GM12878 (cell line): ENCODE results near the gene BHLHE41. TPM values are rescaled to one million over a fixed set of nuclear protein-coding genes. Genes with fewer than 3 reads are reported as not detected.

ENCODE experiments used
- ATAC-seq: fragments of 200-7000 bp; cut with Tn5 transposase; 3 replicates; pipeline ENCODE4 v1.9.1; 2020; ENCODE audit warnings: mild to moderate bottlenecking, moderate library complexity
- BruUV-seq: library from RNA; stranded (reverse); fragments of 400-500 nt; replicated peaks from 2 replicates; lab custom pipeline; 2021; lab: Mats Ljungman, UMichigan
- CTCF ChIA-PET: fragments of 300-600 bp; sonication (Branson Sonifier 250); formaldehyde crosslinking; extraction: SDS; loops from one replicate; lab custom pipeline; 2021; ENCODE audit warnings: inconsistent platforms; lab: Yijun Ruan, JAX
- POLR2A ChIA-PET: fragments of 350-600 bp; formaldehyde crosslinking; extraction: SDS; loops from one replicate; lab custom pipeline; 2021; ENCODE audit warnings: inconsistent platforms; lab: Charles Lee
- RAD21 ChIA-PET: fragments of 300-600 bp; sonication (Branson Sonifier 250); formaldehyde crosslinking; loops from one replicate; lab custom pipeline; 2023; ENCODE audit warnings: antibody characterized with exemption; ENCODE audit not compliant: unreplicated experiment; lab: Charles Lee
- SMC1A ChIA-PET: fragments of 300-600 bp; sonication (Branson Sonifier 250); formaldehyde crosslinking; loops from one replicate; lab custom pipeline; 2023; ENCODE audit not compliant: unreplicated experiment, uncharacterized antibody; lab: Charles Lee
- DNase-seq: peaks from one replicate; pipeline ENCODE4 v3.0.0-alpha.2; 2011; ENCODE audit warnings: low read depth, low spot score
- FAIRE-seq: peaks from 3 replicates; lab custom pipeline; 2011; peaks lifted over from hg19 to GRCh38; lab: Jason Lieb, UNC
- H2AFZ ChIP-seq: 2 replicates; pipeline ENCODE4 v1.6.0; 2011; ENCODE audit warnings: low read depth, low read length, control low read depth; ENCODE audit not compliant: control insufficient read depth
- H3K27ac ChIP-seq: 2 replicates; pipeline ENCODE4 v1.5.1; 2011; ENCODE audit warnings: control low read depth; ENCODE audit not compliant: control insufficient read depth, insufficient read depth
- H3K27me3 ChIP-seq, 2 experiments: replicated peaks in 1 of 2; 2 replicates each; pipeline versions ENCODE4 v1.6.0 to v1.6.1; 2011; ENCODE audit warnings: low read length in 1 of 2; ENCODE audit not compliant: control insufficient read depth in 2 of 2, insufficient read depth in 2 of 2
- H3K36me3 ChIP-seq, 2 experiments: 2 replicates each; pipeline ENCODE4 v1.5.1; 2011; ENCODE audit warnings: low read length in 1 of 2; ENCODE audit not compliant: control insufficient read depth in 2 of 2, insufficient read depth in 2 of 2
- H3K4me1 ChIP-seq: 2 replicates; pipeline ENCODE4 v1.6.1; 2011; ENCODE audit warnings: mild to moderate bottlenecking, low read length, moderate library complexity, mixed read lengths; ENCODE audit not compliant: control insufficient read depth, insufficient read depth
- H3K4me2 ChIP-seq: 2 replicates; pipeline ENCODE4 v1.6.0; 2011; ENCODE audit warnings: control low read depth; ENCODE audit not compliant: control insufficient read depth, insufficient read depth
- H3K4me3 ChIP-seq: fragments of 200-600 bp; sonication (generic); 2 replicates; pipeline ENCODE4 v1.5.1; 2016
- H3K79me2 ChIP-seq: 2 replicates; pipeline ENCODE4 v1.6.0; 2011; ENCODE audit warnings: low read length; ENCODE audit not compliant: control insufficient read depth, insufficient read depth
- H3K9ac ChIP-seq: 2 replicates; pipeline ENCODE4 v1.8.0; 2011; ENCODE audit warnings: low read length, control low read depth, mixed read lengths; ENCODE audit not compliant: control insufficient read depth, insufficient read depth
- H3K9me3 ChIP-seq: replicated peaks from 3 replicates; pipeline ENCODE4 v1.5.1; 2011; ENCODE audit warnings: mild to moderate bottlenecking, low read length; ENCODE audit not compliant: control insufficient read depth, insufficient read depth
- H4K20me1 ChIP-seq: 2 replicates; pipeline ENCODE4 v1.6.0; 2011; ENCODE audit not compliant: control insufficient read depth, insufficient read depth
- DPF2 ChIP-seq: fragments of 450-650 bp; IDR thresholded peaks from 2 replicates; pipeline ENCODE4 v1.6.1; 2017; ENCODE audit warnings: mild to moderate bottlenecking
- FOXK2 ChIP-seq: fragments of 450-650 bp; IDR thresholded peaks from 2 replicates; pipeline ENCODE4 v1.6.1; 2017; ENCODE audit warnings: mild to moderate bottlenecking, moderate library complexity
- MYB ChIP-seq: fragments of 150-350 bp; IDR thresholded peaks from 2 replicates; pipeline ENCODE4 v1.6.1; 2014; ENCODE audit warnings: mild to moderate bottlenecking, low read depth, low read length, borderline replicate concordance
- POLR2AphosphoS5 ChIP-seq: IDR thresholded peaks from 2 replicates; pipeline ENCODE4 v1.6.1; 2011; ENCODE audit warnings: mild to moderate bottlenecking, low read length, inconsistent platforms
- RB1 ChIP-seq: fragments of 450-650 bp; formaldehyde crosslinking; IDR thresholded peaks from 2 replicates; pipeline ENCODE4 v1.6.1; 2017; ENCODE audit warnings: mild to moderate bottlenecking, borderline replicate concordance
- RELB ChIP-seq: fragments of 450-650 bp; IDR thresholded peaks from 2 replicates; pipeline ENCODE4 v1.6.1; 2017; ENCODE audit warnings: low read depth, mild to moderate bottlenecking, moderate library complexity
- SUPT20H ChIP-seq: IDR thresholded peaks from 2 replicates; pipeline ENCODE4 v1.6.1; 2011; ENCODE audit warnings: low read depth, mild to moderate bottlenecking, low read length, moderate library complexity, borderline replicate concordance; ENCODE audit not compliant: control insufficient read depth
- ZNF24 ChIP-seq: fragments of 450-650 bp; IDR thresholded peaks from 2 replicates; pipeline ENCODE4 v1.6.1; 2017; ENCODE audit warnings: antibody characterized with exemption, mild to moderate bottlenecking
- ZNF274 ChIP-seq: IDR thresholded peaks from one replicate; pipeline ENCODE4 v1.8.0; 2011; ENCODE audit not compliant: insufficient read length, insufficient read depth
- in situ Hi-C: fragments of 300-500 bp; cut with MboI; formaldehyde crosslinking; loops from 9 replicates; pipeline ENCODE4 v1.14.3; 2018; ENCODE audit warnings: mixed read lengths
- intact Hi-C: fragments of 100-400 bp; cut with micrococcal nuclease; formaldehyde crosslinking; loops from one replicate; pipeline ENCODE4 v1.14.2; 2022; ENCODE audit not compliant: unreplicated experiment
- polyA plus RNA-seq, 11 experiments: library from polyadenylated mRNA; depleted of rRNA in 4 of 11; unstranded in 6 of 11; stranded (reverse) in 5 of 11; fragments of >200 nt; fragmentation: Nextera tagmentation in 4 of 11; fragmentation: Illumina TruSeq in 1 of 11; extraction: Ambion mirVana in 4 of 11; extraction: Trizol in 1 of 11; gene quantifications; 1 replicate in 1 of 11; 2 replicates in 10 of 11; pipeline versions ENCODE4 v1.2.1 to v1.2.3, GENCODE V29; 2011 to 2016; ENCODE audit warnings: inconsistent platforms in 2 of 11, missing spikeins in 2 of 11, low read depth in 1 of 11
- total RNA-seq, 4 experiments: library from RNA; depleted of rRNA in 3 of 4; stranded (reverse); fragments of >200 nt in 3 of 4; fragmentation: Illumina TruSeq in 1 of 4; extraction: Trizol in 1 of 4; gene quantifications; 2 replicates each; pipeline versions ENCODE4 v1.2.1 to v1.2.3, GENCODE V29; 2013 to 2021
- TF ChIP-seq, protein P1 (sequence below): fragments of 450-650 bp; IDR thresholded peaks from 2 replicates; pipeline ENCODE4 v1.6.1; 2016; ENCODE audit warnings: mild to moderate bottlenecking, moderate library complexity, borderline replicate concordance
- TF ChIP-seq, protein P2 (sequence below): fragments of 450-650 bp; IDR thresholded peaks from 2 replicates; pipeline ENCODE4 v1.6.1; 2017; ENCODE audit warnings: mild to moderate bottlenecking, low read depth, inconsistent platforms; ENCODE audit not compliant: poor library complexity, severe bottlenecking

BHLHE41 gene
- total and polyA plus RNA-seq, 10 of the 15 experiments (the other 5 are each of a cell fraction or from before 2014, with no cell fraction given) = 0.02 to 1.5 (median 0.07) TPM; not detected in 3

- no peak overlapping the region for H3K27ac ChIP-seq
- H3K9ac ChIP-seq = no peak overlapping the region
- H3K79me2 ChIP-seq = no peaks in the 10 kb centered on the region
- ChIA-PET RAD21 (interaction anchor here (1.3 to 1.4 kb wide), 2 partner anchors 19 to 21 kb away, joined by 3 to 4 read pairs; no protein-coding TSS in a partner anchor), CTCF (interaction anchor here (3.3 to 5.6 kb wide), 2 partner anchors 12 to 16 kb away, joined by 15 to 27 read pairs; no protein-coding TSS in a partner anchor), POLR2A (no interaction called here), SMC1A (interaction anchor here (0.7 to 3.8 kb wide), 8 partner anchors 9 to 433 kb away, joined by 3 to 14 read pairs (median 4); no protein-coding TSS in a partner anchor)
- ATAC-seq (no peak), FAIRE-seq (no peak), DNase-seq (no peak)
- H3K27me3 ChIP-seq = peaks cover 2 to 7% of the 10 kb centered on the region in 2 experiments; a peak in 3 of 4 replicates
- in situ Hi-C loops (no loop called here), intact Hi-C loops (no loop called here)
- H4K20me1 ChIP-seq = no peaks in the 10 kb centered on the region
- BruUV-seq = no TSS peak
- TF ChIP-seq POLR2AphosphoS5 = no peak
- TF ChIP-seq RB1 = no peak
- TF ChIP-seq SUPT20H = no peak
- TF ChIP-seq ZNF274 = no peak
- no peak for TF ChIP-seq ZNF24
- no peak for TF ChIP-seq DPF2
- TF ChIP-seq, protein P1, sequence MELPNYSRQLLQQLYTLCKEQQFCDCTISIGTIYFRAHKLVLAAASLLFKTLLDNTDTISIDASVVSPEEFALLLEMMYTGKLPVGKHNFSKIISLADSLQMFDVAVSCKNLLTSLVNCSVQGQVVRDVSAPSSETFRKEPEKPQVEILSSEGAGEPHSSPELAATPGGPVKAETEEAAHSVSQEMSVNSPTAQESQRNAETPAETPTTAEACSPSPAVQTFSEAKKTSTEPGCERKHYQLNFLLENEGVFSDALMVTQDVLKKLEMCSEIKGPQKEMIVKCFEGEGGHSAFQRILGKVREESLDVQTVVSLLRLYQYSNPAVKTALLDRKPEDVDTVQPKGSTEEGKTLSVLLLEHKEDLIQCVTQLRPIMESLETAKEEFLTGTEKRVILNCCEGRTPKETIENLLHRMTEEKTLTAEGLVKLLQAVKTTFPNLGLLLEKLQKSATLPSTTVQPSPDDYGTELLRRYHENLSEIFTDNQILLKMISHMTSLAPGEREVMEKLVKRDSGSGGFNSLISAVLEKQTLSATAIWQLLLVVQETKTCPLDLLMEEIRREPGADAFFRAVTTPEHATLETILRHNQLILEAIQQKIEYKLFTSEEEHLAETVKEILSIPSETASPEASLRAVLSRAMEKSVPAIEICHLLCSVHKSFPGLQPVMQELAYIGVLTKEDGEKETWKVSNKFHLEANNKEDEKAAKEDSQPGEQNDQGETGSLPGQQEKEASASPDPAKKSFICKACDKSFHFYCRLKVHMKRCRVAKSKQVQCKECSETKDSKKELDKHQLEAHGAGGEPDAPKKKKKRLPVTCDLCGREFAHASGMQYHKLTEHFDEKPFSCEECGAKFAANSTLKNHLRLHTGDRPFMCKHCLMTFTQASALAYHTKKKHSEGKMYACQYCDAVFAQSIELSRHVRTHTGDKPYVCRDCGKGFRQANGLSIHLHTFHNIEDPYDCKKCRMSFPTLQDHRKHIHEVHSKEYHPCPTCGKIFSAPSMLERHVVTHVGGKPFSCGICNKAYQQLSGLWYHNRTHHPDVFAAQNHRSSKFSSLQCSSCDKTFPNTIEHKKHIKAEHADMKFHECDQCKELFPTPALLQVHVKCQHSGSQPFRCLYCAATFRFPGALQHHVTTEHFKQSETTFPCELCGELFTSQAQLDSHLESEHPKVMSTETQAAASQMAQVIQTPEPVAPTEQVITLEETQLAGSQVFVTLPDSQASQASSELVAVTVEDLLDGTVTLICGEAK = no peak
- TF ChIP-seq RELB = no peak
- TF ChIP-seq, protein P2, sequence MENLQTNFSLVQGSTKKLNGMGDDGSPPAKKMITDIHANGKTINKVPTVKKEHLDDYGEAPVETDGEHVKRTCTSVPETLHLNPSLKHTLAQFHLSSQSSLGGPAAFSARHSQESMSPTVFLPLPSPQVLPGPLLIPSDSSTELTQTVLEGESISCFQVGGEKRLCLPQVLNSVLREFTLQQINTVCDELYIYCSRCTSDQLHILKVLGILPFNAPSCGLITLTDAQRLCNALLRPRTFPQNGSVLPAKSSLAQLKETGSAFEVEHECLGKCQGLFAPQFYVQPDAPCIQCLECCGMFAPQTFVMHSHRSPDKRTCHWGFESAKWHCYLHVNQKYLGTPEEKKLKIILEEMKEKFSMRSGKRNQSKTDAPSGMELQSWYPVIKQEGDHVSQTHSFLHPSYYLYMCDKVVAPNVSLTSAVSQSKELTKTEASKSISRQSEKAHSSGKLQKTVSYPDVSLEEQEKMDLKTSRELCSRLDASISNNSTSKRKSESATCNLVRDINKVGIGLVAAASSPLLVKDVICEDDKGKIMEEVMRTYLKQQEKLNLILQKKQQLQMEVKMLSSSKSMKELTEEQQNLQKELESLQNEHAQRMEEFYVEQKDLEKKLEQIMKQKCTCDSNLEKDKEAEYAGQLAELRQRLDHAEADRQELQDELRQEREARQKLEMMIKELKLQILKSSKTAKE = no peak
- TF ChIP-seq FOXK2 = no peak
- no peak for TF ChIP-seq MYB
- H3K4me1 ChIP-seq = no peaks in the 10 kb centered on the region
- H2AFZ ChIP-seq = no peak overlapping the region
- H3K36me3 ChIP-seq = no peaks in the 10 kb centered on the region
- no peaks in the 10 kb centered on the region; the same call in 1 of the 3 replicates for H3K9me3 ChIP-seq
- no peak overlapping the region for H3K4me2 ChIP-seq
- no peak overlapping the region for H3K4me3 ChIP-seq
Observed at GRCh38 chr12:26134540-26134939, 9.7 kb upstream of the BHLHE41 start.
